ENCODE results near the gene PLCB4.
A peak's percentile ranks its signal among the peaks of the same experiment; 100 is the strongest.

PLCB4 gene

GRCh38 chr20:9514072-9514460, 445.2 kb downstream of the PLCB4 start:
- no peak for TF ChIP-seq CTCF (IDR thresholded peaks at IDR 0.05; ENCODE audit: low read depth, low read length)
- no peak overlapping the region for H3K4me3 ChIP-seq (ENCODE audit: low read depth, low read length)

DNA sequence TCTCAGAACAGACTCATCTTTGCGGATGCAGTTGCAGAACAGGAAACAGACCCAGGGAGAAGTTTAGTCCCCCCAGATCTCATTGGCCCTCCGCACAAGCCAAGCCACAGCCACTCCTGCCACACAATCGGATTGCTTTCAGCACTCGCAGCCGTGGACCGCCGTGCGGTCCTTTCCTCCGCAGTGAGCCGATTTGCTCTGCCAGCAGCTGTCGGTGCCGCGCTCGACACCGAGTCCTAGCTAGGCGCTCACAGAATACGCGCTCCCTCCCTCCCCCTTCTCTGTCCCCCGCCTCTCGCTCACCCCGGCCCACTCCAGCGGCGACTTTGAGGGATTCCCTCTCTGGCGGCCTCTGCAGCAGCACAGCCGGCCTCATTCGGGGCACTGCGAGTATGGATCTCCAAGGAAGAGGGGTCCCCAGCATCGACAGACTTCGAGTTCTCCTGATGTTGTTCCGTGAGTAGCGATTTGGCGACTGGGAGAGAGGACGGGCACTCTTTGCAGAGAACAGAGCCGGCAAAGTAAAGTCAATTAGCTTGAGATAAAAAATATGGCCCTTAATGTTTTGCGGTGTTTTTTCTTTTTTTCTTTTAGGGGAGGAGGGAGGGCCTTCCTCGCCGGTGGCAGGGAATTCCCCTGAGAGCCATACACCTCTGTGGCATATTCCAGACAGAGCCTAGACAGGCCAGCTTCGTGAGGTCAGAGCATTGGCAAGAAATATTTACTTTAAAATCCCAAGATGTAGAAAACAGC, 445.8 kb downstream of the PLCB4 start, which contains the start of gene LAMP5:
TSS of gene LAMP5 (plus strand) at position 130 of the 753 bp plus-strand sequence. CDS start at position 393, 263 bp downstream.
- H3K4me3 ChIP-seq (ENCODE audit: low read depth, low read length): peak within 1 kb of the TSS; percentile 26
- TF ChIP-seq CTCF (IDR thresholded peaks at IDR 0.05; ENCODE audit: low read depth, low read length): no peak

DNA sequence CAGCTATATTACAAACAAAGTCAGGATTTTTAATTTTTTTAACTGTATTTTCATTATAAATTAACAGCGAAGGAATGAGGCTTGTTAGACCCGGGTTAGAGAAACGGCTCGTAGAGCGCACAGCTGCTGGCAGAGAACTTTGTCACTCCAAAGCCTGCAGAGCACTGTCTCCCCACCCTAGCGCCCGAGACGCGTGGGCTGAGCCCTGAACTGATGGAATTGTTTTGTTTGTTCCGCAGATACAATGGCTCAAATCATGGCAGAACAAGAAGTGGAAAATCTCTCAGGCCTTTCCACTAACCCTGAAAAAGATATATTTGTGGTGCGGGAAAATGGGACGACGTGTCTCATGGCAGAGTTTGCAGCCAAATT, 446.3 kb downstream of the PLCB4 start:
- TF ChIP-seq CTCF (IDR thresholded peaks at IDR 0.05; ENCODE audit: low read depth, low read length): no peak
- no peak overlapping the region for H3K4me3 ChIP-seq (ENCODE audit: low read depth, low read length)

- H3K4me3 ChIP-seq (ENCODE audit: low read depth, low read length): no peak overlapping the region
- TF ChIP-seq CTCF (IDR thresholded peaks at IDR 0.05; ENCODE audit: low read depth, low read length): no peak
Measured at GRCh38 chr20:9515741-9516233, 446.9 kb downstream of the PLCB4 start.

DNA sequence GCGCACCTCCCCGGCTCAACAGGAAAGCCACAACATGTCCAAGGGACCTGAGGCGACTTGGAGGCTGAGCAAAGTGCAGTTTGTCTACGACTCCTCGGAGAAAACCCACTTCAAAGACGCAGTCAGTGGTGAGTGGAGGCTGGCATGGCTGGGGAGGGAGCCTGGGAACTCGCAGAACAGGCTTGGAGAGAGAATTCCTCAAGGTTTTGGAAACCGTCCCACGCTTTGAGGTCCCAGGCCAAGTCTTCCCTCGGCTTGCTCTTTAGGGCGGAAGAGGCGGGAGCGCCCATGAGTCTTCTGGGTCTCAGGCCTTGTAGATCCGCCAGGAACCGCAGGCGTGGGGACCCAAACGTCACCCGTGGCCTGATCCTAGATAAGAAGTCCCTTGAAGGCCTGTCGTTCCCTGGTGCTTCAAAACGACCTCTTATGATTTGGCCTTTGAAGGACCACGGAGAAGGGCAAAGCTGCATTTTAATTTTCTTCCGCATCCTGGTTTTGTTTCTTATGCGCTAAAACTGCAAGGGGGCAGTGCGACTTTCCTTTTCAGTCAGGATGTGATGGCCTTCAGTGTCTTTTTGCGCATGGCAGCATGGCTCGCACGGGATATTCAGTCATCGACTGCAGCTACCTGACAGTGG, 447.5 kb downstream of the PLCB4 start:
- H3K4me3 ChIP-seq (ENCODE audit: low read depth, low read length): no peak overlapping the region

DNA sequence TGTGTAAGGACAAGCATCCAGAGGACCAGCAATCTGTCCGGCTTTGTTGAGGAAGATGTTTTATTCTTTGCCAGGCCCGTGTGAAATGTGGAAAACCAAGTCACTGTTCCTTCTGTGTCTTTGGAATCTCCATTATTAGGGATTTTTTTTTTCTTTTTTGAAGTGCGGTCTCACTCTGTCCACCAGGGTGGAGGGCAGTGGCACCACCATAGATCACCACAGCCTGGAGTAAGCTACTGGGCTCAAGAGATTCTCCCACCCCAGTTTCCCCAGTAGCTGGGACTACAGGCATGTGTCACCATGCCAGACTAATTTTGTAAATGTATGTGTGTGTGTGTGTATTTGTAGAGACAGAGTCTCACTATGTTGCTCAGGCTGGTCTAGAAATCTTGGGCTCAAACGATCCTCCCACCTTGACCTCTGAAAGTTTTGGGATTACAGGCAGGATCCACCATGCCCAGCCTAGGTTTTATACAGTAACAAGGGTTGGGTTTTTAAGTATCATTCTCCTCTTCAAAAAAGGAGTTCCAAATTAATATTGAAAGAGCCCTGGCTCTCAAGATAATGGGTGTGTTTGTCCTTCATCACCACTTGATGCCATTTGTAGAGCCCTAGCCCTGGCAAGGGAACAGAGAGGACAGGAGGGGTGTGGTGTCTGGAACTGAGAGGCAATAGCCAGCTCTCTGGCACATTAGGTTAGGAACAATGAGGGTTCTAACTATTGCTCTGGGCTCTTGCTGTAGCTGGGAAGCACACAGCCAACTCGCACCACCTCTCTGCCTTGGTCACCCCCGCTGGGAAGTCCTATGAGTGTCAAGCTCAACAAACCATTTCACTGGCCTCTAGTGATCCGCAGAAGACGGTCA, 448.6 kb downstream of the PLCB4 start:
- no peak for TF ChIP-seq CTCF (IDR thresholded peaks at IDR 0.05; ENCODE audit: low read depth, low read length)
- no peak overlapping the region for H3K4me3 ChIP-seq (ENCODE audit: low read depth, low read length)

More for the DNA sequence above, 447.5 kb downstream of the PLCB4 start:
- no peak for TF ChIP-seq CTCF (IDR thresholded peaks at IDR 0.05; ENCODE audit: low read depth, low read length)
